Hepatic stellate cell (primary cell): ENCODE data around the gene IL15RA.
"Not testable (repeated sequence)": the region's sequence is repeated elsewhere in the genome, so short reads cannot be mapped to it uniquely, and the experiment has no call there.

Source experiments
- DNase-seq: peaks from one replicate; pipeline ENCODE4 v3.0.0; 2011; ENCODE audit warnings: low spot score

The IL15RA gene

DNA sequence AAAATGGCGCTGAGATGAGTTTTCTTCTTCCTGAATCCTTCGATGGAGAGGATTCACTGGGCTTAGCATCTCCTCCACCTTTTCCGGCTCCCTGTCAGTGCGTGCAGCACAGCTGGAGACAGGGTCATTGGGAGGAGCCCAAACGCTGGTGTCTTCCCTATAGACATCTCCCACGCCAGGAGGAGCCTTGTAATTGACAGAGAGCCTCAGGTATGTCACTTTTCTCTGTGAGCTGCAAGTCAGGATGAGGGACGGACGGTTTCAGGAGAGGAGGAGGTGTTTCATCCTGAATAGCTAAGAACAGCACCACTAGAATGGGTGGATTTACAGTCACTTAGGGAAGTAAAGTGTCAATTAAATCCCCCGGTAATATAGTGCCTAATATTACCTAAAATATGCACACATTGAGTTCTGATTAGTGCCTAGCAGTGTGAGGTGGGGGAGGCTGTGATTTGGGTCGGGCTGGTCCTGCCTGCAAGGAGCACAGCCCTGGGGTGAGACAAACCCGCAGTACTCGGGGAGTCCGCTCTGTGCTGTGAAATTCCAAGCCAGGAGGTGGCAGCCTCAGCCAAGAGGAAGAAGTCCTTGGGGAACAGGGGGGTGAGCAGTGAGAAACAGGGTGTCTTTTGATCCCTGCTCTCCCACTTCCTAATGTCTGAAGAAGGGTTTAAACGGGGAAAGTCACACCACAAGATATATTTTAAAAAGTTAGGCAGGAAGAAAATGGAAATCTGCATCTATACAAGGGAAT lies 28.2 kb downstream of the IL15RA start:
- DNase-seq = peak; percentile 81

GRCh38 chr10:5948208-5948585 lies 29.1 kb downstream of the IL15RA start:
- no peak for DNase-seq

DNA sequence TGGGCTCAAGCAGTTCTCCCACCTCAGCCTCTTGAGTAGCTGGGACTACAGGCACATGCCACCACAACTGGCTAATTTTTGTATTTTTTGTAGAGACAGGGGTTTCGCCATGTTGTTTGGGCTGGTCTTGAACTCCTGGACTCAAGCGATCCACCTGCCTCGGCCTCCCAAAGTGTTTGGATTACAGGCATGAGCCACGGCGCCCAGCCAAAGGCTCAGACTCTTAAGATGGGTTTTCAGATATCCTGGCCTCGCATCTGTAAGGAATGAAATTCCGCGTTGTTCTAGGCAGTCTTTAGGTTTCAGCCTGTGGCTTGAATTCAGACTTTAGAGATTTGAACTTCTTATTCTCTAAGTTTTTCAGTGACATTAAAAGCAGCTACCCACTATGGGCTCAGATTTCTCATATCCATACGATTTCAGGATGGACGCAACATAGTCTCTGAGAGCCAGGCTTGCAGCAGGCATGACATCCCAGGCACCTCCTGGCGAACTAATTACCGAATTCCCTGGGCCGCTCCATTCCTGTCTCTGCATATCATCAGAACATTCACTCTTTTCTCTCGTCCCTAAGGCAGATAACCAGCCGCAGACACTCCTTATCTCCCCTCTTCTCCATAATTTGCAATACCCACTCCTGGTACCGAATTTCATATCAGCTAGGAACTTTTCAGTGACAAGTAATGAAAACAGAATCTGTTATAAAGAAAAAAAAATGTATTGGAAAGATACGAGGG lies 29.7 kb downstream of the IL15RA start:
- no peak for DNase-seq

DNA sequence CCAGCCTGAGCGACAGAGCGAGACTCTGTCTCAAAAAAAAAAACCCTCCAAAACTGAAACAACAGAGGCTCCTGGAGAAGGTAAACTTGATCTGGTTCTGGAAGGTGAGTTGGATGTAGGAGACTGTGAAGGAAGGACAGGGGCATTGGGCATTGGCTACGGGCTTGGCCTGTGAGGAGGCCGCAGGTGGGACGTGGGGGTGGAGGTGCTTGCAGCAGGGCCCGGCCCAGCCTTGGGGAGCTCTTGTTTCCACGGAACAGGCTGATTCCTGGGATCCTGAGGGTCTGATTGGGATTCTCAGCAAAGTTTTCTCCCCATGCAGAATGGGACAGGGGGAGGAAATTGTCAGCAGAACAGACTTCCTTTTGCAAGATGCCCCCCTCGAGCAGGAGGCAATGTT lies 30.6 kb downstream of the IL15RA start:
- DNase-seq = no peak

DNA sequence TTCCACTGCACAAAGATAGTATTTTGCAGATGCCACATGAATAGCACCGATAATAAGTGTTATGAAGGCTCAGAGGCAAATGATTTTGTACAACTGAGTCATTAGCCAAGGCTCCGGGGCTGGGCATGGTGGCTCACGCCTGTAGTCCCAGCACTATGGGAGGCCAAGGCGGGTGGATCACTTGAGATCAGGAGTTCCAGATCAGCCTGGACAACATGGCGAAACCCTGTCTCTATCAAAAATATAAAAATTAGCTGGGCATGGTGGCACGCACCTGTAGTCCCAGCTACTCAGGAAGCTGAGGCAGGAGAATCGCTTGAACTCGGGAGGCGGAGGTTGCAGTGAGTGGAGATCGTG lies 30.9 kb downstream of the IL15RA start:
- DNase-seq = not testable (repeated sequence)

DNA sequence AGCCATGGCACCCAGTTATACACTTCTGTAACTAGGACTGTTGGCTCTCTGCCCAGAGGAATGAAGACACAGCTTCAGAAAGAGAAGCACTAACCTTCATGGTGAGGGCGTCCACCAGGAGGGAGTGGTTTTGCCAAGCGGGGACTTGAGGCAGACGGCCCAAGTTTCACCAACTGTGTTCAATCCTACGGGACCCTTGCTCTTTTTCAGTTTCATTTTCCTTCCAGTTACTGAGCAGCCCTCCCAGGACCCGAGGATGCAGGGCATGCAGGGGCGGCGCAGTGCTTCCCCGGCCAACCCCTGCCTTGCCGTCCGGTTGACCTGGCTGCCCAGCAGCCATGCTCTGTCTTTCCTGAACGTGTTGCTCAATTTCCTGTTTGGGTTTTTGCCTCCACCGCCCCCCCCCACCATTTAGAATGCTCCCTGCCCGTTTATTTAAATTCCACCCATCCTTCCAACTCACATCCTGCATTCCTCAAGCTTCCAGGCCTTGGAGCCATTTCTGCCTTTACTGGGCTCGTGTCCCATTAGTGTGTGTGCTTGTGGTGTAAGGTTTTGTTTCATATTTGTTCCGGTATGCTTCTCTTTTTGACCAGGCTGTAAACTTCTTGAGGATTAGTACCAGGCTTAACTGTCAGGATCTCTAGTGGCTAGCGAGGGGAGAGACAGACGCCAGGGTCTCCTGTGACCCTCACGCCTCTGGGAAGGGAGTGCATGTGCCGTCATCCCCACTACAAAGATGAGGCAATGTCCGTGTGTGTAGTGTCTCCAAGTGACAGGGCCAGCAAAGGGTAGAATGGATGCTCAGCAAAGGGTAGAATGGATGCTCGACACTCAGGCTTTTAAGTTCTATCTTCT lies 31.6 kb downstream of the IL15RA start:
- DNase-seq = peak; percentile 87

GRCh38 chr10:5945190-5945509 lies 32.2 kb downstream of the IL15RA start:
- no peak for DNase-seq

DNA sequence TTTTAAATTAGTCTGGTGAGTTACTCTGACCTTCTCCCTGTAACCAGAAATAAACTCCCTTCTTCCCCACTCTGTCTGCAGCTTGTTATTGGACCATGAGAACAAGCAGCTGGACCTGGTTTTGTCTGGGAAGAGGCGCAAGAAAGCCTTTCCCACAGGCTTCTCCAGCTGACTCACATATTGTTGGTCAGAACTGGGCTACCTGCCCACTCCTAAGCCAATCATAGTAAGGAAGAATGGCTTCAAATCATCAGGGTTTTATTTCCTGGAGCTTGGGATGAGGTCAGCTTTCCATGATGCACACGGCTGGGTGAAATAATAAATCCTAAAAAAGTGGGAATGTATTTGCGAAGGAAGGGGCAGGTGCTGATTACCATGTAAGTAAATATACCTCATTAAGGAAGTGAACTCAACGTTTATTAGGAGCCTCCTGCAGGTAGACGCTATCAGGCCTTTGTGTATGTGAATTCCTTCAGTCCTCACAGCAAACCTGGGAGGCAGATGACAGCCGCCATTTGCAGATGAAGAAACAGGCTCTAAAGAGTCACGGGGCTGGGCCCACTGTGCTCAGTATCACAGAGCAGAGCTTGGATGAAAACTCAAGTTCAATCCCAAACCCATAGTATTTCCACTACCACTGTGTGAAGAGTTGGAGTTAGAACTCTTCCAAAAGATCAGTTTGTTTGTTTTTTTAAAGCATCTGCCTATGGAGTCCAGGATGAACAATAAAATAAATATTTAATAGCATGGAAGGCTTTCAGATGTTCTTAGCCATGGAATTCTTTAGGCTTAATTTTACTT lies 32.8 kb downstream of the IL15RA start:
- DNase-seq = peak; percentile 95

GRCh38 chr10:5943536-5943935 lies 33.8 kb downstream of the IL15RA start:
- peak; percentile 24 for DNase-seq

GRCh38 chr10:5942474-5942873 lies 34.9 kb downstream of the IL15RA start:
- no peak for DNase-seq

GRCh38 chr10:5942001-5942400 lies 35.3 kb downstream of the IL15RA start:
- DNase-seq = no peak

- no peak for DNase-seq
These were observed 35.8 kb downstream of the IL15RA start for GRCh38 chr10:5941579-5941978.

- no peak for DNase-seq
These were observed 36.5 kb downstream of the IL15RA start for GRCh38 chr10:5940807-5941218.

DNA sequence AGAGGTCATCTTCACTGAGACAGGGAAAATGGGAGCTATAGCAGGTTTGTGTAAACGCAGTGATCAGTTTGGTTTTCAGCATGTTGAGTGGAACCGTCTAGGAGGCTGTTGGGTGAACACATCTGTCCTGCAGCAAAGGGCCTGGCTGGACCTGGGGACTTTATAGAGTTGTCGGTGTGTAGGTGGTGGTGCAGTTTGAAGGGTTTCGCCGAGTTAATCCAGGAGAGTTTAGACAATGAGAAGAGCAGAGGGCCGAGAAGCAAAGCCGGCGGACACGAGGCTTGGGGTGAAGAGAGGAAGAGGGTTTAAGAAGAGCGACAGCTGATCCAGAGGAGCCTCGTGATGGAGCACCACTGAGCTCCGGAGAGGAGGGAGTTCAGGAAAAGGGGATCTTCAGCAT lies 39.1 kb downstream of the IL15RA start:
- DNase-seq = no peak

DNA sequence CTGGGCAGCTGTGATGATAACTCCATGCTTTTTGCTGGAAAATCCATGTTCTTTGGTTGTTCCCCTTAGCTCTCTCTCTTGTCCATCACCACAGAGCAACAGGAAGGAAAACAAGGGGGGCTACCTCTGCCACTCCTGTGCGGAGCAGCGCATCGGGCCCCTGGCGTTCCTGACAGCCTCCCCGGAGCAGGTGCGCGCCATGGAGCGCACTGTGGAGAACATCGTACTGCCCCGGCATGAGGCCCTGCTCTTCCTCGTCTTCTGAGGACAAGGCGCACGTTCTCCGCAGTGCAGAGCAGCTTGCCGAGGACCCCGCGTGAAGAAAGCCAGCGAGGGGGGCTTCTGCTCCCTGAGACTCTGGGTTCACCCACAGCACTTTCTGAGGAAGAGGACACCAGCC lies 40.3 kb downstream of the IL15RA start:
- no peak for DNase-seq

GRCh38 chr10:5935628-5936027 lies 41.7 kb downstream of the IL15RA start:
- no peak for DNase-seq

- no peak for DNase-seq
These were observed 43.3 kb downstream of the IL15RA start for GRCh38 chr10:5933909-5934546.

GRCh38 chr10:5932345-5932744 lies 45.0 kb downstream of the IL15RA start:
- no peak for DNase-seq

GRCh38 chr10:5930272-5930671 lies 47.1 kb downstream of the IL15RA start:
- DNase-seq = no peak

GRCh38 chr10:5929442-5929841 lies 47.9 kb downstream of the IL15RA start:
- DNase-seq = no peak

GRCh38 chr10:5927306-5927705 lies 50.0 kb downstream of the IL15RA start:
- no peak for DNase-seq

GRCh38 chr10:5924889-5925288 lies 52.5 kb downstream of the IL15RA start:
- no peak for DNase-seq
